ENCODE measurements around the gene SCN9A. TPM values are rescaled to one million over a fixed set of nuclear protein-coding genes. Genes with fewer than 3 reads are reported as not detected.
A peak's percentile ranks its signal among the peaks of the same experiment; 100 is the strongest.

Gene SCN9A
- total RNA-seq, 1 donor from 2014 or later: 7.8 TPM

GRCh38 chr2:166297951-166298350, 77.8 kb downstream of the SCN9A start:
- DNase-seq (ENCODE audit: low read depth): no peak
- H3K27ac ChIP-seq (ENCODE audit: low read depth, low read length): no peak overlapping the region
- H3K9ac ChIP-seq (ENCODE audit: low read length): no peak overlapping the region
- no peak overlapping the region for H3K4me3 Mint-ChIP-seq (ENCODE audit: unreplicated experiment)
- no peak overlapping the region for H2AFZ ChIP-seq (ENCODE audit: low read depth, low read length)
- no peaks in the 10 kb centered on the region for H3K9me3 Mint-ChIP-seq (ENCODE audit: unreplicated experiment)
- TF ChIP-seq EZH2 (IDR thresholded peaks at IDR 0.05; ENCODE audit: insufficient read depth, low read length) (no peak), CTCF (IDR thresholded peaks at IDR 0.05; ENCODE audit: insufficient read depth, low read depth, low read length) (no peak)
- no peaks in the 10 kb centered on the region for H3K27me3 Mint-ChIP-seq (ENCODE audit: low read depth, unreplicated experiment)
- FAIRE-seq: no peak
- no peaks in the 10 kb centered on the region for H3K27me3 ChIP-seq (ENCODE audit: insufficient read depth, low read length)
- H3K79me2 ChIP-seq (ENCODE audit: insufficient read depth, low read length): no peaks in the 10 kb centered on the region
- H3K4me1 Mint-ChIP-seq (ENCODE audit: low read depth, unreplicated experiment): peaks cover 4% of the 10 kb centered on the region
- H3K4me1 ChIP-seq (ENCODE audit: insufficient read depth, low read length): no peaks in the 10 kb centered on the region
- H3K9me3 ChIP-seq (ENCODE audit: insufficient read depth, low read depth, low read length): no peaks in the 10 kb centered on the region
- no peak overlapping the region for H3K4me3 ChIP-seq (ENCODE audit: insufficient read depth, low read depth, low read length)
- no peaks in the 10 kb centered on the region for H4K20me1 ChIP-seq (ENCODE audit: insufficient read depth, low read length)
- no peaks in the 10 kb centered on the region for H3K36me3 Mint-ChIP-seq (ENCODE audit: low read depth, unreplicated experiment)
- H3K4me2 ChIP-seq (ENCODE audit: low read length): no peak overlapping the region
- no peaks in the 10 kb centered on the region for H3K36me3 ChIP-seq (ENCODE audit: insufficient read depth, low read length)
- no peak overlapping the region for H3K27ac Mint-ChIP-seq (ENCODE audit: unreplicated experiment)

- no peak overlapping the region for H3K27ac Mint-ChIP-seq (ENCODE audit: unreplicated experiment)
- Histone ChIP-seq H3K4me3 (ENCODE audit: insufficient read depth, low read depth, low read length) (no peak overlapping the region), H3K27ac (ENCODE audit: low read depth, low read length) (no peak overlapping the region), H3K36me3 (ENCODE audit: insufficient read depth, low read length) (no peaks in the 10 kb centered on the region), H3K4me1 (ENCODE audit: insufficient read depth, low read length) (no peaks in the 10 kb centered on the region), H3K9ac (ENCODE audit: low read length) (no peak overlapping the region), H2AFZ (ENCODE audit: low read depth, low read length) (no peak overlapping the region), H3K9me3 (ENCODE audit: insufficient read depth, low read depth, low read length) (no peaks in the 10 kb centered on the region), H3K27me3 (ENCODE audit: insufficient read depth, low read length) (no peaks in the 10 kb centered on the region), H3K4me2 (ENCODE audit: low read length) (no peak overlapping the region), H3K79me2 (ENCODE audit: insufficient read depth, low read length) (no peaks in the 10 kb centered on the region), H4K20me1 (ENCODE audit: insufficient read depth, low read length) (no peaks in the 10 kb centered on the region)
- DNase-seq (ENCODE audit: low read depth): peak; percentile 24
- H3K4me3 Mint-ChIP-seq (ENCODE audit: unreplicated experiment): no peak overlapping the region
- peaks cover 1% of the 10 kb centered on the region for H3K9me3 Mint-ChIP-seq (ENCODE audit: unreplicated experiment)
- H3K4me1 Mint-ChIP-seq (ENCODE audit: low read depth, unreplicated experiment): peaks cover 4% of the 10 kb centered on the region
- FAIRE-seq: no peak
- no peaks in the 10 kb centered on the region for H3K27me3 Mint-ChIP-seq (ENCODE audit: low read depth, unreplicated experiment)
- no peaks in the 10 kb centered on the region for H3K36me3 Mint-ChIP-seq (ENCODE audit: low read depth, unreplicated experiment)
- no peak for TF ChIP-seq EZH2 (IDR thresholded peaks at IDR 0.05; ENCODE audit: insufficient read depth, low read length)
- TF ChIP-seq CTCF (IDR thresholded peaks at IDR 0.05; ENCODE audit: insufficient read depth, low read depth, low read length): no peak
Observed at GRCh38 chr2:166293984-166294383, 81.8 kb downstream of the SCN9A start.

- Histone ChIP-seq H3K4me2 (ENCODE audit: low read length) (no peak overlapping the region), H3K9me3 (ENCODE audit: insufficient read depth, low read depth, low read length) (no peaks in the 10 kb centered on the region), H2AFZ (ENCODE audit: low read depth, low read length) (no peak overlapping the region), H3K27ac (ENCODE audit: low read depth, low read length) (no peak overlapping the region), H3K9ac (ENCODE audit: low read length) (no peak overlapping the region), H4K20me1 (ENCODE audit: insufficient read depth, low read length) (no peaks in the 10 kb centered on the region), H3K4me3 (ENCODE audit: insufficient read depth, low read depth, low read length) (no peak overlapping the region), H3K79me2 (ENCODE audit: insufficient read depth, low read length) (no peaks in the 10 kb centered on the region), H3K27me3 (ENCODE audit: insufficient read depth, low read length) (no peaks in the 10 kb centered on the region), H3K36me3 (ENCODE audit: insufficient read depth, low read length) (peaks cover 1% of the 10 kb centered on the region), H3K4me1 (ENCODE audit: insufficient read depth, low read length) (no peaks in the 10 kb centered on the region)
- FAIRE-seq: no peak
- peaks cover 2% of the 10 kb centered on the region for H3K4me1 Mint-ChIP-seq (ENCODE audit: low read depth, unreplicated experiment)
- TF ChIP-seq EZH2 (IDR thresholded peaks at IDR 0.05; ENCODE audit: insufficient read depth, low read length): no peak
- TF ChIP-seq CTCF (IDR thresholded peaks at IDR 0.05; ENCODE audit: insufficient read depth, low read depth, low read length): no peak
- no peak overlapping the region for H3K27ac Mint-ChIP-seq (ENCODE audit: unreplicated experiment)
- H3K9me3 Mint-ChIP-seq (ENCODE audit: unreplicated experiment): no peaks in the 10 kb centered on the region
- no peak for DNase-seq (ENCODE audit: low read depth)
- H3K4me3 Mint-ChIP-seq (ENCODE audit: unreplicated experiment): no peak overlapping the region
- H3K27me3 Mint-ChIP-seq (ENCODE audit: low read depth, unreplicated experiment): no peaks in the 10 kb centered on the region
- no peaks in the 10 kb centered on the region for H3K36me3 Mint-ChIP-seq (ENCODE audit: low read depth, unreplicated experiment)
Observed at GRCh38 chr2:166285215-166285614, 90.5 kb downstream of the SCN9A start.
